ENCODE measurements around the gene KMT2B.
"Not testable (repeated sequence)": the region's sequence is repeated elsewhere in the genome, so short reads cannot be mapped to it uniquely, and the experiment has no call there.

Gene KMT2B

DNA sequence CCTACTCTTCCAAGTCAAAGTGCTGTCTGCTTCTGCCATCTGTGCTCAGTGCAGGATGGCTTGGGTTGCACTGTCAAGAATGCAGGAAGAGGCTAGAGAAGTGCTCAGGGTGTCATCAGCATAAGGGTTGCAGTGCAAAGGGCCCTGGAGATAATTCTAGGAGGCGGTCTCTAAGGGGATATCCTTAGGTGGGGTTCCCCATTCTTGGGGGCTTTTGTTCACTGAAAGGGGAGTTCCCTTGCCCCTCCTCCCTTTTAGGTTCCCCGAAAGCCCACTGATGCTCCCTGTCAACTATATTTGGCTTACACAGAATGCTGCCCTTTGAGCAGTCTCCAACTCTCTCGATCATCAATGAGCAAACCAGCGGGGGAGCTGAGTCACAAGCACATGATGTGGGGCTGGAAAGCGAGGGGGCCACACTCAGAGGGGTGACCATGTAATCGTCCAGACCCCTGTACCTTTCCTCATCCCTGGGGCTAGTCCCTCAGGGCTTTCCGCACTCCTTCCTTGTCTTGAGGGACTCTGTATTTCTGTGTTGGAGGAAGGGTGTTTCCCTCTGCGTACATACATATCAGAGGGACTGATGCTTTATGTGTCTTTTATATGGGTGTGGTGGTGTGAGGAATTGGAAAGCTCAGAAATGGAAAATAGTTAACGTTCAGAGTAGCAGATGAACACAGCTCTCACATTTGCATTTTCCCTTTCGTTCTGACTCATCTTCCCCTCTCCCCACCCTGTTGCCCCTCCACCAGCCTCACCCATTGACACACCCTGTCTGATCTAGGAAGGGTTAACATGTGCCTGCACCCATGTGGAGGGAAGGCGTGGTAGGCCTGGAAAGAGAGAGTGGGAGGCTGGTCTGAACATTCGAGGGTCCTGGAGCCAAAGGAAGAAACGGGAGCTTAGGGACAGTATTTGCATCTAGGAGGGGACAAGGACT lies 6.7 kb upstream of the KMT2B start:
- DNase-seq: peak; percentile 59

GRCh38 chr19:35712567-35713505 lies 5.0 kb upstream of the KMT2B start:
- DNase-seq: peak; percentile 53

DNA sequence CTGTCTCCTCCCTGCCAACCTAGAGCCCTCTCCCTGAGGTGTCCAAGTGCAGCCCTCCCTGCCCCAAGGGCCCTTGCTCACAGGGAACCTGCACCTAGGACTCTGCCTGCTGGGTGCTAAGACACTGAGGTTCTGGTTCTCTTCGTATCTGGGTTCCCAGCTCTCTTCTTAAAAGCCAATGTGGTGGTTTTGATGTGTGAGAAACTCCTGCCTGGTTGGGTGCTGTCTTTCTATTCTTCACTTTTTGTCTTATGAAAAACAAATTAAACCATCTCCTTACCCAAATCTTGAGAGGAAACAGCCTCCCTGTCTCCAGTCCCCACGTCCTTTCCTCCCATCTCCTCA lies 4.3 kb upstream of the KMT2B start:
- no peak for DNase-seq

DNA sequence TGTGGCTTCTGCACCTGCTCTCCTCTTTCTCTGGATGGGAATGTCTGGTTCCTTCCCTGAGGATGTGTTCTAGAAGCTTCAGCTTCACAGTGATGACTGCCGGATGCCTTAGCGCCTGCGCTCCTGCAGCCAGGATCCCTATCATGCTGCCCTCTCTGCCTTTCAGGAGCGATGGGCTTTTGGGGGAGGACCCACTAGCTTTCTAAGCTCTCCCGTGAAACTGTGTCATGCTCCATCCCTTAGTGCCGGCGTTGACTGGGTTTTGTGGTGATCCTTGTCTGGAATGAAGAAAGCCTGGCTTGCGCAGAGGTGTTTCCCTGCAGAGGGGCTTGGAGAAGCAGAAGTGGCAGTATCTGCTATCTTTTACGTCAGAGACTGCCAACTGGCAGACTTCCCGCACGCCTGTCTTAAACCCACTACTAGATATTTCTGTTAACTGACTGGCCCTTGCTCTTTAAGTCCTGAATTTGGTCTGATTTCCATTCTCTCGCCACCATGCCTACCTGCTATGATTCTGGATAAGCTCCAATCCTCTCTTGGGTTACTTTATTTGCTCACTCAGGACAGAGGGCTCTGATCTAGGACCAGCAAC lies 3.8 kb upstream of the KMT2B start:
- no peak for DNase-seq

- DNase-seq: no peak
Measured at GRCh38 chr19:35714601-35715354, 3.0 kb upstream of the KMT2B start.

GRCh38 chr19:35715355-35715809 lies 2.4 kb upstream of the KMT2B start:
- DNase-seq: no peak

- DNase-seq: no peak
Measured at GRCh38 chr19:35715981-35716800, 1.6 kb upstream of the KMT2B start.

- DNase-seq: peak; percentile 98
Measured at GRCh38 chr19:35716801-35717664, 770 bp upstream of the KMT2B start.

- DNase-seq: peak; percentile 45
Measured at GRCh38 chr19:35718345-35719041, 690 bp downstream of the KMT2B start.

DNA sequence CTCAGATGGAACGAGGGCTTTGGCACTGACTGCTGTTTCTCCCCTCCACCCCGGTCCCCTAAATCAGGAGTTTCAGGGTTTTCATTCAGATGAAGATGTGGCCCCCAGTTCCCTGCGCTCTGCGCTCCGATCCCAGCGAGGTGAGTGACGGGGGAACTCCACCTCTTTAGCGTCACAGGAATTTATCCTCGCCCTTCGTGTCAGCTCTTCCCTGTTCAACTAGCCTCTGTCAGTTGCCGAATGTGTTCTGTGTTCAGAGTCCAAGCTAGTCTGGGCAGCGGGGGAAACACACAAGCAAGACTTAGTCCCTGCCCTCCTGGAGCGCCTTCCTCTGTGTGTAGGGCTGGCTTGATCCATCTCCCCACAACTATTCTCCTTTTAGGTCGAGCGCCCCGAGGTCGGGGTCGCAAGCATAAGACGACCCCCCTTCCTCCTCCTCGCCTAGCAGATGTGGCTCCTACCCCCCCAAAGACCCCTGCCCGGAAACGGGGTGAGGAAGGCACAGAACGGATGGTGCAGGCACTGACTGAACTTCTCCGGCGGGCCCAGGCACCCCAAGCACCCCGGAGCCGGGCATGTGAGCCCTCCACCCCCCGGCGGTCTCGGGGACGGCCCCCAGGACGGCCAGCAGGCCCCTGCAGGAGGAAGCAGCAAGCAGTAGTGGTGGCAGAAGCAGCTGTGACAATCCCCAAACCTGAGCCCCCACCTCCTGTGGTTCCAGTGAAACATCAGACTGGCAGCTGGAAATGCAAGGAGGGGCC lies 1.8 kb downstream of the KMT2B start:
- DNase-seq: no peak

GRCh38 chr19:35720163-35720524 lies 2.3 kb downstream of the KMT2B start:
- DNase-seq: no peak

- DNase-seq: no peak
Measured at GRCh38 chr19:35720648-35721047, 2.8 kb downstream of the KMT2B start.

GRCh38 chr19:35721374-35721773 lies 3.6 kb downstream of the KMT2B start:
- DNase-seq: no peak

DNA sequence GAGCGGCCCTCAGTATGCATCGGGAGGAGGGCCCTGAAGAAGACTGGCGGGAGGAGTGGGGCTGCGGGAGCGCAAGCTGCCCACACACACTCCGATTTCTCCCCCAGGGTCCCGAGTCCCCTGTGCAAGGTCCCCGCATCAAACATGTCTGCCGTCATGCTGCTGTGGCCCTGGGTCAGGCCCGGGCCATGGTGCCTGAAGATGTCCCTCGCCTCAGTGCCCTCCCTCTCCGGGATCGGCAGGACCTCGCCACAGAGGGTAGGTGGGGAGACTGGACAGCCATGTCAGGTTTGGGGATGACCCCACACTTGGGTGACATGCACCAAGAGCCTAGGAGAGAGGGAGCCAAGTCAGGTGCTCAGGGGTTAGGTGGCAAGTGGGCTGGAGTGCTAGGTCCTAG lies 4.7 kb downstream of the KMT2B start:
- DNase-seq: no peak

- no peak for DNase-seq
Measured at GRCh38 chr19:35722897-35723296, 5.1 kb downstream of the KMT2B start.

- DNase-seq: no peak
Measured at GRCh38 chr19:35723671-35724070, 5.9 kb downstream of the KMT2B start.

DNA sequence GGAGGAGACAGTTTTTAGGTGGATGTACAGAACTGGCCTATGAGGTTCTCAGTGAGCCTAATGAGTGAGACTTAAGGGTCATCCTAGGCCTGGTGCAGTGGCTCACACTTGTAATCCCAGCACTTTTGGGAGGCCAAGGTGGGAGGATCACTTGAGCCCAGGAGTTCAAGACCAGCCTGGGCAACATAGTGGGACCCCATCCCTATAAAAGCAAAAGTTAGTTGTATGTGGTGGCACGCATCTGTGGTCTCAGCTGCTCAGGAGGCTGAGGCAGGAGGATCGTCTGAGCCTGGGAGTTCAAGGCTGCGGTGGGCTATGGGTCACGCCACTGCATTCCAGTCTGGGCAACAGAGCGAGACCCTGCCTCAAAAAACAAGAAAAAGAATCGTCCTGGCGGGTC lies 6.3 kb downstream of the KMT2B start:
- DNase-seq: not testable (repeated sequence)

- no peak for DNase-seq
Measured at GRCh38 chr19:35724560-35724959, 6.8 kb downstream of the KMT2B start.

DNA sequence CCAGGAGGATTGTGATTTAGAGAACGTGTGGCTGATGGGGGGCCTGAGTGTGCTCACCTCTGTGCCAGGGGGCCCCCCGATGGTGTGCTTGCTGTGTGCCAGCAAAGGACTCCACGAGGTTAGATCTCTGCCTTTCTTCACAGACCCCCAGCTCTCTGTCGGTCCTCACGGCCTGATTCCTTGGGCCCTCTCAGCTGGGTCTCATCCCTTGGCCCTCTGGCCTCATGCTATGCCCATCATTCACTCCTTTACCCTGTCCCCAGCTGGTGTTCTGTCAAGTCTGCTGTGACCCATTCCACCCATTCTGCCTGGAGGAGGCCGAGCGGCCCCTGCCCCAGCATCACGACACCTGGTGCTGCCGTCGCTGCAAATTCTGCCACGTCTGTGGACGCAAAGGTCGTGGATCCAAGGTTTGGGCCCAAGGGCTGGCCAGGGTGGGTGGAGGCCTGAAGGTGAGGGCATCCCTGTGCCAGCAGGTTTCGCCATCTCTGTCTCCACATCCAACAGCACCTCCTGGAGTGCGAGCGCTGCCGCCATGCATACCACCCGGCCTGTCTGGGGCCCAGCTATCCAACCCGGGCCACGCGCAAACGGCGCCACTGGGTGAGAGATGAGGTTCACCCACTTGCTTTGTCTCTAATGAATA lies 7.5 kb downstream of the KMT2B start:
- no peak for DNase-seq

Data from stimulated activated naive CD4-positive, alpha-beta T cell treated with Interleukin-2 at 50 U/mL for 16 hours (primary cell).